Hematopoietic multipotent progenitor cell treated with erythropoietin and hydrocortisone succinate and interleukin-3 and kit ligand, for 8 days (in vitro differentiated cells): ENCODE results near the gene SEMA4D.
A peak's percentile ranks its signal among the peaks of the same experiment; 100 is the strongest.

Experiments used
- DNase-seq: peaks from one replicate; pipeline ENCODE4 v3.0.0-alpha.2; 2015

The SEMA4D gene

DNA sequence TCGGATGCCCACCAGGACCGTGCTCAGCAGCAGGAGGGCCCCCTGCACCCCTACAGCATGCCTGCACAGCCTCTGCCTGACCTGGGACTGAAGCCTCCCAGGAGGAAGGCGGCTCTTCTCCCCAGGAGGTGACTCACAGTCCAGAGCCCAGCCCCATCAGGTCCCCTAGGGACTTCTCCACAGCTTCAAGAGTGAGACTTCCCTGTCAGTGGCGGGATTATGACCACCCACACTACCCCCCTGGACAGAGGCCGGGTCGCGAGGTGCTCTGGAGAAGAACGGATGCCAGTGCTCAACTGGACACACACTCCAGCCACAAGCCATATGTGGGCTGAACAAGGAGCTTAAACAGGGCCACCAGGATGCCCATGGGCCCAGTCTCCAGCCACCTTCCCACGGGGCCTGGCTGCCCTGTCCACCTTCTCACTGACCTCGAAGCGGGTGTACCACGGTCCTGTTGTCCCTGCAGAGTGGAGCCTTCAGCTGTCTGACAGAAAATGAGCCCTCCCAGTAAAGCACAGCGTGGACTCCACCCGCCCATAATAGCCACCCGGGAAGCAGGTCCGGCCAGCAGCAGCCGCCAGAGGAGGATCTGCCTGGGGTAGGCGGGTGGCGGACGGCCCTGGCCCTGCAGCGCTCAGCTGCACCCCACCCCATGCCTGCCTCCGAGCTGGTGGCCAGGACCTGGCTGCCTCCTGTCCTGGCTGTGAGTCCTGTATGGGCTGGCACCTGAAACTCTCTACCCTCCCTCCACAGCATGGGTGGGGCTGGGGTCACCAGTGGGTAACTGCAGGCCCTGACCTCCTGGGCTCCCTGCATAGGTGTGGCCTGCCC lies 54.7 kb downstream of the SEMA4D start:
- no peak for DNase-seq

DNA sequence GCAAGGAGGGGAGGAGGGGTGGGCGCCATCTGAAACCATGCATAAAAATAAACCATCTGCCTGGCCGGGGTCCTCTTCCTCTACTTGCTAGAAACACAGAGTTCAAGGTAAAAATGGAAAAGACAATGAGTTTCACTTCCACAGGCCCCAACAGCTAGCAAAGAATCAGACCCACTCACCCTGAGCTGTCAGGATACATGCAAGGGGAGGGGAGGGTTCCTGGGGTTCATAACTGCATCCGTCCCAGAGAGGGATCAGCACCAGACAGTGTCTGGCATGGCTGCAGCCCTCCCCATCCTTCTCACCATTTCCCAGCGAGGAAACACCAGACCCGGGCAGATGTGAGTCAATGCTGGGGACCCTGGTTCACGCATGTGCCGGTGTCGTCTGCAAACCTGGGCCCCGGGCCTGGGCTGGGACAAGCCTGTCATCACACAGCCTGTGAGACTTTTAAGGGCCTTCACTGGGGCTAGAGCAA lies 55.4 kb downstream of the SEMA4D start:
- DNase-seq = no peak

DNA sequence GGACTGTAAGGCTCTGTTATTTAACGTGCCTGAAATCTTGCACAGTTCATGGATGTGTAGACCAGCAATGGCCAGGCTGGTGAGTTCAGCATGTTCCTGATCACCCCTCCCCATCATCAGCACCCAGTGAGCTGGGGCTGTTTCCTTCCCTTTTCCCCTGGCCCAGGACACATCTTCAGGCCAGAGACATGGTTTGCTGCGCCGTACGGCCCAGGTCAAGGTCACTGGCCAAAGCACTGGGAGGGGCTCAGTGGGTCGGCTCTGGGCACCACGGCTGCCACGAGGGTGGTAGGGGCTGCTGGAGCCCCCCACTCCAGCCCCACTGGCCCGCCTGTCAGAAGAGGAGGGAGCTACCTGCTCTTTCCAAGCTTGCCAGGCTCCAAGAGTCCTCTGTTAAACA lies 55.9 kb downstream of the SEMA4D start:
- DNase-seq = no peak

DNA sequence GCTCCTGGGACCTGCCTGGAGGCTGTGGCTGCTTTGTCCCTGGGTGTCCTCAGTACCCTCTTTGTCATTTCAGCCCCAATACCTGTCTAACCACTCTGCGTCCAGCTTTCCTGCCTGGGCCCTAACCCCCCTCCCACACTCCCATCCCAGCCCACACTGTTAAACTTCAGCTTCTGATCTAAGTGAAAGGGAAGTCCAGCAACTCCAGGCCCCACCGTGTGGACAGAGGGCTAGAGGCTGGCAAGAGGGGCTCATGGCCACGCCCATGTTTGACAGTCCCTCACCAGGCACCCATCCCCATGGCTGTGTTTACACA lies 56.3 kb downstream of the SEMA4D start:
- no peak for DNase-seq

DNA sequence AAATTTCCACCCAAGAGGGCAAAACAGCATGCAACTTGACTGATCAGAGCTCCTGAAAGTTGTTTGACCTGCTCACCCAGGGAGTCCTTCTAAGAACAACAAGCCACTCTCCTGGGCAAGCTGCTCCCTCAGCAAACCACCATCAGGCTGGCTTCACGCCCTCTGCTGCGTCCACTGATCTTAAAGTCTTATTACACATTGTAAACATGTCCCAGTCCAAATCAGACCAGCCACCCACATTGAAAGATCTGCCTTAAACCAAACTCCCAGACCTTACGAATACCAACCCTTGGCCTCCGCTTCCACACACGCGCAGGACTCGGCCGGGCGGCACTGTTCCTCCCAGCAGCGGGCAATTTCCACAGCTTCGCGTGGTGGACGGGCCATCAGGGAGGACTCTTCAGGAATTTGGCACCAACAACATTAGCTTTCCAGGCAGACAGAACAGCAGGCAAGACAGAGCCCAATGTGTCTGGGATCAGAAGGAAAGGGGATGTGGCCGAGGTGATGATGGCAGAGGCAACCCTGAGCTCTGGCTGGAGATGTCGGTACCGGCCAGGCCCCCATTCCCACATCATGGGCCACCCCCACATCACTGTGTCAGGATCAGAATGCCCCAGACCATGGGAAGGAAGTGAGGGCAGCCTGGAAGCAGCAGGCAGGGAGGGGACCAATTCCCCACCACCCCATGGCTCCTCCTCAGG lies 56.8 kb downstream of the SEMA4D start:
- no peak for DNase-seq

DNA sequence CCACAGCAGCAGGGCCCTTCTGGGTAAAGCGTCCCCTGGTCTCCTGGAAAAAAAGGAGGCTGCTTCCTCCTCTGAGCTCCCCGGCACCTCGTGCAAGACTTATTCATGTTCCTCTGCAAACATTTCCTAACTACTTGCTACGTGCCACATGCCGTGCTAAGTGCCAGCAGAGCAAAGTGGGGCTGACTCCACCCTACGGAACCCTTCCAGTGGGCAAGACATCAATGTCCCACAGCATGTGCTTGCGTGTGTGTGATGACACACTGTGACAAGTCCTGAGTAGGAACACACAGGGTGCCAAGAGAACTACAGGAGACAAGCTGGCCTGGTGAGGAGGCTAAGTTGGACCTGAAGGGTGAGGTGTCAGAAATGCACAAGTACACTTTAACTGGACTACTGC lies 57.4 kb downstream of the SEMA4D start:
- DNase-seq = no peak

DNA sequence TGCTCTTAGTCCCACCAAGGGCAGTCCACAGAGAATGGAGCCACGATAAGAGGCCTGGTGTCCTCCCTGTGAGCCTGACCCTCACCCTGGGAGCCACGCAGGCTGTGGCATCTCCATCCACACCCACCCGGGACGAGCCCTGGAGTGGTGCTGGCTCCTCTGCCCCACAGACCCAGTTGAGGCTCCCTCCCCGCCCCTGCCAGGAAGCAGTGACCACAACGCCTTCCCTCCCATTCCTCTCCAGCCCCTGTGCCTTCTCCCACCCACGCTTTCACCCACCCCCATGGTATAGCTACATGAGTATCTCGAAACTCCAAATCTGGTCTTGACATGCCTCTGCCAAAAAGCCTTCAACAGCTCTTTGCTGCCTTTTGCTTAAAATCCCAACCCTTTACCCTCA lies 57.9 kb downstream of the SEMA4D start:
- no peak for DNase-seq

DNA sequence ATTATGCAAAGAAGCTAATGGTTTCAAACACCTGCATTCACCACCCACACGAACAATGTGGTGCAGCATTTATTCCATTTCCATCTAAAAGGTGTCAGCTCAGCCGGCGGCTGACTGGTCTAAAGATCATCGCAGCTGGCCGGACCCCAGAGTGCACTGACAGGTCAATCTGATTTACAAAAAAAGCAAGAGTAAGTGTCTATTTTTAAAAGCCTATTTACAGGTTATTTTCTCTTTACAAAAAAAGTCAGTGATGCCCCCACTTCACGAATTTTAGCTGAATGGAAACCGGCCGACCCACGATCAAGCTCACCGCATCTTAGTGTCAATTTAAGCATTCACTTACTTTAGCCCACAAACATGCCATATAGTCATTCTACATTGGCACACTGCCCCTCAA lies 58.3 kb downstream of the SEMA4D start:
- DNase-seq = no peak

DNA sequence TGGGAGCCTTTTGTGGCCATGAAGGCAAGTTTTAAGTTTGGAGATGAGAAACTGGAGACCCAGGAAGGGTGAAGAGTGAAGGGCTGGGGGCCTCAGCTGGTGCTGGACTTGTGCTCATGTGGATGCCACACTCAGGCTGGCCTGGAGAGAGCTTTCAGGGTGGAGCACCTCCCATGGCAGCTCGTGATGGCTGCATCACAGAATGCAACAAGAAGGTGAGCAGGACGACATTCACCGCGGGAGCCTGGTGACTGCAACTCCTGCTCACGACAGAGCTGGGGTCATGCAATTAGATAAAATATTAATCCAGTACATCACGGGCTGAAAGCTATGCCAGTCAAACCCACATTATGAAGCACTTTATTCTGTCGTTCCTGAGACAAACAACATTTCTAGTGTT lies 59.7 kb downstream of the SEMA4D start:
- DNase-seq = no peak

DNA sequence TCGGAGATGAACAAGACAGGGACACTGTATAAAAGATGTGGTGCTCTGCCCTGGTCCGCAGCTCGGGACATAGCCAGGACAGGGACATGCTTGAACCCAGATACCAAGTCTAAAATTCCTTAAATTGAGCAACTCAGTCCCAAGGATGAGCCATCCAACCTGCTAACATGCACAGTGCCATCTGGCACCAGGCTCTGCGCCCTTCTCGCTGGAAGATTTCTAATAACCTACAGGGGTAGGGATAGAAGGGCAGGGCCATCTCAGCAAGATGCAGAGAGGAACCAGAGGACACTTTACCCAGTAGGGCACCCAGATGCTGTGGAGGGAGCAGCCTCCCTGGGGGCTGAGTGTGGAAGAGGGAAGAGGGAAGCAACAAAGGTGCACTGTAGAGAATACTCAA lies 60.1 kb downstream of the SEMA4D start:
- no peak for DNase-seq

DNA sequence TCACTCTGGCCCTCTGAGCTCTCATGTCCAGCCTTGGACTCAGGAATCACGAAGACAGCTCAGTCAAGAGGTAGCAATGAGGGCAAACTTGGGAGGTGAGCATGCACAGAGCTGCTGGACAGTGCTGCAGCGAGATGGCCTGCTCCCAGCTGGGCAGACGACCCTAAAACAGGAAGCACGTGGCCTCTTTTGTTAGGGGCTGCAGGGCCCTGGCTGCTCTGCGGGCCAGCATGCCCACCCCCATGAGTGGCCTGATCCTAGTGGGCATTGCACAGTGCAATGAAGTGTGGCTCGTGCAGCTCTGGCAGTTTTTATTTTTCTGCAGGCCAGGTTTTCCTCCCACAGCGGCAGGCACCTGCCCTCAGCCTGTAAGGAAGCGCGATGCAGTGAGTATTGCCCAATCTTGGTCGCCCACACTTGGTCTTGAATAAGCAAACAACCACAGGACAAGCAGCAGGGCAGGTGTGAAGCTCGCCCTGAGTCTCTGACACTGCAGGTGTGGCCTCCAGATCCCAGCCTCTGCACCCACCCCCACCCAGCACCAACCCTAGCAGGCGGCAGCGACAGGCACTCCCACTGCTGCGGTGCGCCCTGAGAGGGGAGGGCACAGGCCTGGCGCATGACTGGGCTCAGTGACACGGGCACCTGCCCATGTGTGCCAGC lies 60.8 kb downstream of the SEMA4D start:
- no peak for DNase-seq

DNA sequence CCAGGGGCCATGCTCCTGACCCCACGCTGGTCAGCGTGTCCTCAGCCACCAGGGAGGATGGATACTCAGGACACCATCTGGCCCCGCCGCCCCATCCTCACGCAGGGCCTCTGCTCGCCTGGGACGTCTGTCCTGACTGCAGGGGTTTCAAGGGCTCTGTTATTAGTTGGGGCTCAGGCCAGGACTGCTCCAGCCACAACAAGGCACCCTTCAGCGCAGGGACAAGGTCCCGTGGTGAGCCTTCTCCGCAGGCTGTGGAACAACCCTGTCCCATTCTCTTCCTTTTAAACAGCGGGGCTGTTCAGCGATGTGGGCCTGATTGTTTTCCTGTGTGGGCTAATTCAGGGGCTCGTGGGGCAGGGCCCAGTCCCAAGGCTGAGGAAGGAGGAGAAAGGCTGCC lies 61.6 kb downstream of the SEMA4D start:
- DNase-seq = no peak

DNA sequence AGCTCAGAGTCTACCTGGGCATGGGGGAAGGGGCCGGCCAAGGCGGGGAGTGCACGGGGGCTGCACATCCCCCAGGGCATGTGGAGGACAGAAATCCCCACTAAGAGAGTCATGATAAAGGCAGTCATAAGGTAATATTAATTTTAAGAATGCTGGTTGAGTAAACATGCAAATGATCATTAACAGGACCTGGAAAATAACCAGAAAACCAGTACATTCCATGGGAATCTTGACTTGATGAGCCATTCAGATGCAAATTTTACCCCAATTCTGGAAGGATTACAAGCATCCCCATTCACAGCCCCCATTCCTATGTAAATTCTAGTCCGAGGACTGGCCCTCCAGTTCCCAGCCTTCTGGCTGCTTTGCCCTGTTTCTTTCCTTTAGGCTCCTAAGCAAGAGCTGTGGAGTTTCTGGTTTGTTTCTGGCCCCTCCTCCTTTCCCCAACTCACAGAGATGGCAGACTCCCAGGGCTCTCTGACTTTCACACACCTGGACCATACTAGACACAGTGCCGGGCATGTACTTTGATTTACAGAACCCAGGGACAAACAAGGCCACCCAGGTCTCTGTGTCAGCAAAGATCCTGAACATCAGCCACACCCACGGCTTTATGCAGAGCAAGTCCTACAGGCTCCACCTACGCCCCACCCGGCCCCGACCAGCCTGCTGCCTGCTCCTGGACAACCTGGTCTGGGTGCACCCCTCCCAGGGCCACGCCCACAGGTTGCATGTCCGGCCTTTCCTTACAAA lies 62.7 kb downstream of the SEMA4D start:
- DNase-seq = no peak

DNA sequence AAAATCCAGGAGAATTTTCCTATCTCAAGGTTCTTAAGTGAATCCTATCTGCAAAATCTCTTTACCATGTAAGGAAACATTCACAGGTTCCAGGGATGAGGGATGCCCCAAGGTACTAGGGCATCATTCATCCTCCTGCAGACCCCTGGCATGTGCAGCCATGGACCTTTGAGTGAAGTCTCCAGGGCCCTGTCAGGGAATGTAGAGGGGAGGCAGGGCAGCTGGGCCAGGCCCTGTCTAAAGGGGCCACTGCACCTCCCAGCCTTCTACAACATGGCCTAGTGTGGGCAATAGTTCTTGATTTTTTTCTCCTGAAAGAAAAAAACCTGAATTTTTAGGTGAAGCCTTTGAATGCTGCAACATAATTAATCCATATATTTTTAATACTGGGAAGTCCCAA lies 63.3 kb downstream of the SEMA4D start:
- DNase-seq = no peak

DNA sequence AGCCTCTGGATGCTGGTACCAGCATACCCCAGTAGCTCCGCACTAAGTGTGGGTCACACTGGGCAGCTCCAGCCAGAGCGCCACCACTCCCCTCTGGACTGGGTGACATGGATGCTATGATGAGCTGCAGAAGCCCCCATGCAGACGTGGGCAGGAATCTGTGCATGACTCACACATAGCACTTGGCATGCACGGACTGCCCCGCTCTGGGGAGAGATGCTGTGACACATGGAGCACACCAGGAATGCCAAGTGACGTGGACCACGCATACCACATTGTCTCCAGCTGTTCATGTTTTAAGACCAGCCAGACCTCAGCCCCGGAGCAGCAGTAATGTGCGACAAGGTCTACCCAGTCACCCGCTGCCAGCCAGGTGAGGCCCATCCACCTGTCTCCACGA lies 64.1 kb downstream of the SEMA4D start:
- DNase-seq = no peak

DNA sequence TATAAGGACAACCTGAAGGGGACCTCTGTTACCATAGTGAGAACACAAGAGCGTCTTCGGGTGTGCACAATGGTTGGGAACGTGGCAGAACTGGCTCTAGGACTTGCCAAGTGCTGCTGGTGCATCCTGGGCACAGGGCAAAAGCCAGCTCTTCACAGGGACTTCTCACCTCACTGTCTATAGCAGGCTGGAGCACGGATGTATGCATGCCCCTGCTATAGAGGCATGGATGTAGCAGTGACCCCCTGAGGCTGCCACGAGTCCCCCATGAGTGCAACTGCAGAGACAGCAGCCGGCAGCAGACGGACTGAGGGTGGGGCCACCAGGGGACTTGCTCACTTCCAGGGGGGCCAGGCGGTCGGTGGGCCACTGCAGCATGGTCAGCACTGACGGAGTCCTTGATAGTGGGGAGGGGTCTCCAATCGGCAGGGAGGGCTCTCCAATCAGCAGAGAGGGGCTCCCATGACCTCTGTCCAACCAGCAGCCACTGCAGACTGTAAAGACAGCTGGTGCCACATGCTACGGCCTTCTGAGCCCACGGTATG lies 64.9 kb downstream of the SEMA4D start:
- no peak for DNase-seq

DNA sequence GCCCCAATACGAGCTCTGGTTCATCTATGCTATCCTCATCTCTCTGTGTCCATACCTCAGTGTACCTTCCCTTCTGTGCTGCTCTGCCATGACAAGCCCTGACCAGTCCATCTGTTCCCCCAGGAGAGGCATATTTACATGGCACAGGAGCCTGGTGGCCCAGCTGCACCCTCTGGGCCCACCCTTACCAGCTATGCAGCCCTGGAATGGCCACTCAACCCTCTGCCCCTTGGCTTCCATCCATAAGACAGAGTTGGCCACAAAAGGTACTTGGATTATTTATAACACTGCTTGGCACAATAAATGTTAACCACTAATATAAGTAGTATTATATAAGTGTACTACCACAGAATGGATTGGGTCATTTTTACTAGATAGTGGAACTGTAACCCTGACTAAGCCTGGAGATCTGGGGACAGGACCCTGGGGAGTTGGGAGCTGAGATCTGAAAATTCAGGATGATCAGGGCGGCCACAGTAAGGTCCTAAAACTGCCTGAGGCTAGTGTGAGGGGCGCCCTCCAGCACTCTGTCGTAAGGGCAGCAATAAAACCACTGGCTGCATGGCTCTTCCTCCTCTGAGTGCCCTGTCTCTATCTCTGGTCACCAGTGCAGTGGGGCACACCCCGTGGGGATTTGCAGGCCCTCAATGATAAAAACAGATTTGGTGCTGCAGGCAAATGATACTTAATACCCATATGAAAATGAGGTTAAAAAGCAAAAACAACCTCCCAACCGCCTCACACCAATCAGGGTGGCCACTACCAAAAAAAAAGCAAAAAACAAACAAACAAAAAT lies 65.8 kb downstream of the SEMA4D start:
- peak; percentile 89 for DNase-seq

DNA sequence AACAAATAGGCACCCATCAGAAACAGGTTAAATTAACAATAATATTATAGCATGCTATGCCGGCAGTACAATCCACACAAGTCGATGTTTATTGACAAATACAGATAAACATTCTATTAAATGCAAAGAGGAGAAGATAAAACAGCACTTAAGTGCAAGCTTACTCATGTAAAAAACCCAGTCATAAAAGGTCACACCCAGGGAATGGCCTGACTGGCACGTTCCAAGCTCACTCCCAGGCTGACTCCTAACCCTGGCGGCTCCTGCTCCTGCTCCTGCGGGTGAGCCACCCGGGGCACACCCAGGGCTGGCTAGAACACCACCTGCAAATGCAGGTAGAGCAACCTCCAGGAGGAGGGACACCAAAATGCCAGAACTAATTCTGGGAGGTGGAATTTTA lies 66.9 kb downstream of the SEMA4D start:
- DNase-seq = no peak

DNA sequence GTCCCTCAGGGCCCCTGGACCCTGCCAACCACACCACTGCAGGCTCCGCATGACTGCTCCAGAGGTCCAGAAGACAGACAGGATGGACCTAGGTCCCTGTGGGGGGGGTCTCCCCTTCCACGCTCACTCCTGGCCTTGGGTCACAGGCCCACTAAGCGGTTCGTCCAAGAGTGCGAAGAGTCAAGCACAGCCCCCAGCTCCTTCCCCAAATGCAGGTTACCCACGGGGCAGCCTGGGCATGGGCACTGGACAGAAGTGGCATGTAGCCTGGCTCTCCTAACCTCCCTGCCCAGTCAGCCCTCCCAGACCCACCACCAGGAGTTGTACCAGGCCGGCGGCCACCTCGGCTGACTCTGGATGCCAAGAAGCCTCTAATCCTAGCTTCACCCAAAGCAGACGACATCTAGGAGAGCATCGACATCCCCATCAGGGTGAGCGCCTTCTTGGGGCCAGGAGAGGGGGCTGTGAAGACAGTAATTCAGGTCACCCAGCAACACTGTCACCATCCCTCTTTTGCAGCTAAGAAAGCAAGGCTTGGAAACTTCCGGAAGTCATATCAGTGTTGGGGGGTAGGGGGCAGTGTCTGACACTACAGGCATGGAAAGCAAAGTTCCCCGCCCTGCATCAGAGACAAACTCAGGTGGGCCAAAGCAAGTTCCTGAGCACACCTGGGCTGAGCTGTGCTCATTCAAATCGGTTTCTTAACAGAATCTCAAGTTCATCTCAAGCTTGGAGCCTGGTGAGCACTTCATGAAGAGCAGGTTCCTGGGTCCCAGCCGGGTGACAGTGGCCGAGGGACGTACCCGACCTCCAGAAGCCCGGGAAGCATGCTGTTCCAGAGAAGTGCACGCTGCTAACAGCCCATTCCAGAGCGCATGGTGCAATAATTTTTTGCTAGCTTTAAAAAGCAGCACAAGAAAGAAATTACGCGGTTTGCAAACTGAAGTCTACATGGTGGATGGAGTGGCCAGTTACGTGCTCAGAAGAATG lies 68.7 kb downstream of the SEMA4D start:
- peak; percentile 36 for DNase-seq

DNA sequence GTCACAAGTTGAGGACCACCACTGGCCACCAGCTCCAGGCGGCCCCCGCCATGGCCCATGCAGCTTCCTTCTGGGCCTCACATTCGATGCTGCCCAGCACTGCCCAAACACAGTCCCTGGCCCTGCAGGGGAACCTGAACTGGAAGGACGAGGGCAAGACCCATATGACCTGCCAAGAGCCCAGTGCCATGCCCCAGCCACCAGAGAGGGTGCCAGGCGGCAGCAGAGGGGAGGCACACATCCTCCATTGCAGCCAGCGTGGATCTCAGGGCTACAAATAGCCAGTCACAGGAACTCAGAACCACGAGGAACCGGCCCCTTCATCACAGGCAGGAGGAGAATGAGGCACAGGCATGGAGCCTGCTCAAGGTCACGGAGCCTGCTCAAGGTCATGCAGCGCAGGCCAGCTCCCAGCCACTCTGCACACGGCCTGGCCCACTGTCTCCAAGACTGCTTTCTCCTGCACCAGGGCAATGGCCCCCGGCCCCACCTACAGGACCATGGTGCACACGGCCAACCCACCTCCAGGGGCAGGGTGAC lies 69.6 kb downstream of the SEMA4D start:
- DNase-seq = no peak
